ENCODE results near the gene LEMD2. TPM values are rescaled to one million over a fixed set of nuclear protein-coding genes. Genes with fewer than 3 reads are reported as not detected.

LEMD2 gene
- total and polyA plus RNA-seq, 10 donors: 38.6 to 97.6 (median 61.6) TPM

GRCh38 chr6:33744001-33744848 lies 44.7 kb downstream of the LEMD2 start:
- peak overlapping the region in 5 of 8 donors; percentile 15 to 78 (median 75) for H3K27ac ChIP-seq
- H3K27me3 ChIP-seq (replicated peaks in 1 of 7): peaks cover 0 to 23% (median 0%) of the 10 kb centered on the region in 7 donors
- H3K36me3 ChIP-seq: no peaks in the 10 kb centered on the region
- peaks cover 0 to 48% (median 23%) of the 10 kb centered on the region in 6 donors for H3K4me1 ChIP-seq
- peak; percentile 85 for DNase-seq
- WGBS, 5 donors: 30 to 37% (median 34%) methylated on average over 11 of the region's 11 CpGs
- TF ChIP-seq POLR2AphosphoS5 (IDR thresholded peaks at IDR 0.05) (peak in 1 of 3 donors; percentile 34), POLR2A (IDR thresholded peaks at IDR 0.05) (no peak), CTCF (IDR thresholded peaks at IDR 0.05 in 8 of 11, conservative IDR thresholded peaks at IDR 0.05 in 3 of 11) (peak; percentile 82 to 93 (median 90))
- H3K9me3 ChIP-seq: no peaks in the 10 kb centered on the region
- H3K4me3 ChIP-seq: peak overlapping the region in 3 of 8 donors; percentile 28 to 58 (median 34)
- intact Hi-C loops (cut with DNase I; ENCODE audit: low total_unique reads): no loop called here

DNA sequence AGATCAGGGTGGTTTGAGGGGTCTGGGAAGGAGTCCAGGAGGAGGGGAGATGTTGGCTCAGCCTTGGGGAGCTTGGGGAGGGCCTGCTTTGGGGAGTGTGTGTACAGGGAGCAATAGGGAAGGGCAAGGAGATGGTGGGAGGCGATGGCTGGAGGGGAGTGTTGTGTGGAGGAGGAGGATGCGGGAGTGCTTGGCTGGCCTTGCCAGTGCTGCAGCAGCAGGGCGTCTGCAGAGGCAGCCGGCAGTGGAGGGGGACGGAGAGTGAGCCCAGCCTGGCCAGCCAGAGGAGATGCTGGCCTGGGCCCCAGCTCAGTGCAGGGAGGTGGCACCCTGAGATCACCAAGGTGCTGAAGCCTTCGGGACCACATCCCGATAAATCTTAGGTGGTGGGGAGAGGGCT lies 46.1 kb downstream of the LEMD2 start:
- Histone ChIP-seq H3K9me3 (no peaks in the 10 kb centered on the region), H3K4me1 (peaks cover 0 to 48% (median 26%) of the 10 kb centered on the region in 6 donors), H3K36me3 (no peaks in the 10 kb centered on the region), H3K27me3 (replicated peaks in 1 of 7) (peaks cover 0 to 19% (median 0%) of the 10 kb centered on the region in 7 donors), H3K4me3 (no peak overlapping the region), H3K27ac (no peak overlapping the region)
- WGBS, 5 donors: 59 to 75% (median 64%) methylated on average over 7 of the region's 7 CpGs
- DNase-seq: no peak
- TF ChIP-seq POLR2A (IDR thresholded peaks at IDR 0.05) (no peak), CTCF (IDR thresholded peaks at IDR 0.05 in 8 of 11, conservative IDR thresholded peaks at IDR 0.05 in 3 of 11) (no peak), POLR2AphosphoS5 (IDR thresholded peaks at IDR 0.05) (peak in 2 of 3 donors; percentile 61 to 62)
- intact Hi-C loops (cut with DNase I; ENCODE audit: low total_unique reads): no loop called here

- Histone ChIP-seq H3K9me3 (no peaks in the 10 kb centered on the region), H3K27me3 (replicated peaks in 1 of 7) (peaks cover 0 to 18% (median 0%) of the 10 kb centered on the region in 7 donors), H3K4me1 (peaks cover 0 to 48% (median 23%) of the 10 kb centered on the region in 6 donors), H3K4me3 (no peak overlapping the region), H3K36me3 (no peaks in the 10 kb centered on the region), H3K27ac (no peak overlapping the region)
- no peak for TF ChIP-seq POLR2AphosphoS5 (IDR thresholded peaks at IDR 0.05)
- TF ChIP-seq POLR2A (IDR thresholded peaks at IDR 0.05): no peak
- TF ChIP-seq CTCF (IDR thresholded peaks at IDR 0.05 in 8 of 11, conservative IDR thresholded peaks at IDR 0.05 in 3 of 11): no peak
- DNase-seq: no peak
- intact Hi-C loops (cut with DNase I; ENCODE audit: low total_unique reads): no loop called here
- 50 to 82% (median 57%) methylated on average over 8 to 9 of the region's 9 CpGs for WGBS, 5 donors
Measured at GRCh38 chr6:33742092-33742491, 46.8 kb downstream of the LEMD2 start.

DNA sequence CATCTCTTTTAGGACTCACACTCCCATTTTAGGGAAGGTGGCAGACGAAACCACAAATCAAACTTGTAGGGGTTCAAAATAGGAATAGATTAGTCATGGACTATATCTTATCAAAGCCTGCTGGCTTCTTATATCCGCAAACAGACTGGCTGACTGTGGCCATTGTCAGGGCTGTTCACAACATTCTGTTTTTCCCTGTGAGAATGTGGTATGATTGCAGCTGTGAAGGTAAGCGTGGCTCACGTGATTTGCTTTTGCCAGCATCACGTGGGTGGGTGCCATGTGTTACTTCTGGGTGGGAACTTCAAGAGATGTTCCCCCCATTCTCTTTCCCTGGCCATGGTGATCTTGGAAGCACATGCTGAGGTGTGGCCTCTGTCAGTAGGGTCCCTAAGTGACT lies 48.1 kb downstream of the LEMD2 start:
- H3K36me3 ChIP-seq: no peaks in the 10 kb centered on the region
- intact Hi-C loops (cut with DNase I; ENCODE audit: low total_unique reads): no loop called here
- TF ChIP-seq POLR2A (IDR thresholded peaks at IDR 0.05) (no peak), POLR2AphosphoS5 (IDR thresholded peaks at IDR 0.05) (no peak), CTCF (IDR thresholded peaks at IDR 0.05 in 8 of 11, conservative IDR thresholded peaks at IDR 0.05 in 3 of 11) (no peak)
- no peak overlapping the region for H3K27ac ChIP-seq
- peaks cover 0 to 48% (median 21%) of the 10 kb centered on the region in 6 donors for H3K4me1 ChIP-seq
- H3K27me3 ChIP-seq (replicated peaks in 1 of 7): peaks cover 0 to 11% (median 0%) of the 10 kb centered on the region in 7 donors
- no peak for DNase-seq
- no peaks in the 10 kb centered on the region for H3K9me3 ChIP-seq
- 82 to 88% (median 87%) methylated on average over 5 of the region's 5 CpGs for WGBS, 5 donors
- no peak overlapping the region for H3K4me3 ChIP-seq
